ENCODE measurements around the gene AAR2.

GRCh38 chr20:36231331-36231730 is 4.9 kb upstream of the AAR2 start:
- no peak for TF ChIP-seq CTCF (IDR thresholded peaks at IDR 0.05; ENCODE audit: low read depth, low read length, poor library complexity, severe bottlenecking)
- TF ChIP-seq EZH2phosphoT487 (IDR thresholded peaks at IDR 0.05; ENCODE audit: borderline replicate concordance, low read length): no peak

All from DOHH2 (cell line).